Mononuclear cell (primary cell): ENCODE data around the gene FAM50A. TPM values are rescaled to one million over a fixed set of nuclear protein-coding genes. Genes with fewer than 3 reads are reported as not detected.

ENCODE experiments used
- H3K27me3 ChIP-seq: 2 replicates; pipeline ENCODE4 v1.6.0; 2011; ENCODE audit warnings: low read length, control low read depth; ENCODE audit not compliant: insufficient read depth
- H3K4me1 ChIP-seq: 2 replicates; pipeline ENCODE4 v1.5.1; 2011; ENCODE audit warnings: mild to moderate bottlenecking, low read length, control low read depth; ENCODE audit not compliant: insufficient read depth
- H3K4me3 ChIP-seq: 2 replicates; pipeline ENCODE4 v1.5.1; 2011; ENCODE audit warnings: mild to moderate bottlenecking, low read length, moderate library complexity
- H3K9me3 ChIP-seq: 2 replicates; pipeline ENCODE4 v1.5.1; 2011; ENCODE audit warnings: low read depth, mild to moderate bottlenecking, control low read depth, low read length
- total RNA-seq: library from RNA; depleted of rRNA; stranded (reverse); fragments of >200 nt; gene quantifications from one replicate; pipeline ENCODE4 v1.2.3, GENCODE V29; 2012

FAM50A gene
- total RNA-seq, 1 donor: 19.1 TPM

- H3K27me3 ChIP-seq: no peaks in the 10 kb centered on the region
- H3K4me1 ChIP-seq: peaks cover 12% of the 10 kb centered on the region
- H3K9me3 ChIP-seq: no peaks in the 10 kb centered on the region
- H3K4me3 ChIP-seq: no peak overlapping the region
These were observed 32.9 kb downstream of the FAM50A start for GRCh38 chrX:154476821-154477220.

GRCh38 chrX:154477891-154478477 is 34.0 kb downstream of the FAM50A start:
- H3K4me3 ChIP-seq: peak overlapping the region; percentile 38
- H3K4me1 ChIP-seq: peaks cover 12% of the 10 kb centered on the region
- H3K27me3 ChIP-seq: no peaks in the 10 kb centered on the region
- no peaks in the 10 kb centered on the region for H3K9me3 ChIP-seq

DNA sequence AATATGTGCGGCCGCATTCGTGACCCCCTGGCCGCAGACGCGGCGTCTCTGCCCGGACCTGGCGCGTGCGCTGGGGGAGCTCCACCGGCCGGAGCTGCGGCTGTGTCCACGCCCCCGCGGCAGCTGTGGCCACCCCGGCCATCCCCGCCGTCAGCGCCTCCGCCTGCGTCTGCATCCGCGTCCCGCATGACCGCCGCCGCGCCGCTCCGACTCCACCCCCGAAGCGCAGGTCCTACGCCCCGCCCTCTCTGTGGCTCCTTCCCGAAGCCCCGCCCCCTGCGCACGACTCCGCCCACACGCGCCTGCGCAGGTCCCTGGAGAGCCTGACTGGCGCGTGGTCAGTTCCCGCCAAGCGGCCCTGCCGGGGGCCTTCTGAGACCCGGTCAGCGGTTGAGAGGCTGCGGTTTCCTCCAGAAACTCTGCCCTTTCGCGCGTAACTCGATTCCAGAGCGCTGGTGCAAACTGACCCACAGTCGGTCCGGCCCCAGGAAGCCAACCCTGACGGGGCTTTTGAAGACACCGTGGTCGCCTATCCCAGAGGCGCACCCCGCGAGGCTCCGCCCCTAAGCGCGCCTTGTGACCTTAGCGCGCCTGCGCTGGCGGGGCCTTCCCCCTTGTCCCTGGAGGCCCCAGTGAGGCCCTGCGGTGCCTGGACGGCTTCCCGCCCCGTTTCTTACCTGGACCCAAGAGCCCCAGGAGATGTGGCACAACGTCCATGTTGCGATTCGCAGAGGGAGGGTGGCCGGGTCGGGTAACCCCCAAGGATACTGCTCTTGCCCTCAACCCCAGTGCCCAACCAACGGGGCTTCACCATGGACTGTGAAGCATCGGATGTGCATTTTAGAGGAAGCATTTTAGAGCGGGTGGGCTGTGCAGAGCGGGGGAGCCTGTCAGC is 35.0 kb downstream of the FAM50A start, which contains the start of gene LAGE3:
TSS of gene LAGE3 (minus strand) at position 554 of the 895 bp plus-strand sequence. CDS start at position 188, 366 bp downstream.
- H3K9me3 ChIP-seq: no peaks in the 10 kb centered on the region
- peak within 1 kb of the TSS; percentile 38 for H3K4me3 ChIP-seq
- H3K27me3 ChIP-seq: no peaks in the 10 kb centered on the region
- peaks cover 12% of the 10 kb centered on the region for H3K4me1 ChIP-seq

DNA sequence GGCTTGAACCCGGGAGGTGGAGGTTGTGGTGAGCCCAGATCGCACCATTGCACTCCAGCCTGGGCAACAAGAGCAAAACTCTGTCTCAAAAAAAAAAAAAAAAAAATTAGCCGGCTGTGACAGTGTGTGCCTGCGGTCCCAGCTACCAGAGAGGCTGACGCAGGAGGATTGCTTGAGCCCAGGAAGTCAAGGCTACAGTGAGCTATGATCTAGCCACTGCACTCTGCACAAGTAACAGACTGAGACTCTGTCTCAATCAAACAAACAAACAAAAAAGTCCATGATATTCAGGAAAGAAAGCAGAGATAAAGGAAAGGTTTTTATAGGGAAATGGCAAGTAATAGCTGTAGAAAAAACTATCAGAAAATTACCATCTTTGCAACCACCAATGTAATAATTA is 37.3 kb downstream of the FAM50A start:
- peaks cover 32% of the 10 kb centered on the region for H3K4me1 ChIP-seq
- H3K27me3 ChIP-seq: no peaks in the 10 kb centered on the region
- no peak overlapping the region for H3K4me3 ChIP-seq
- no peaks in the 10 kb centered on the region for H3K9me3 ChIP-seq

DNA sequence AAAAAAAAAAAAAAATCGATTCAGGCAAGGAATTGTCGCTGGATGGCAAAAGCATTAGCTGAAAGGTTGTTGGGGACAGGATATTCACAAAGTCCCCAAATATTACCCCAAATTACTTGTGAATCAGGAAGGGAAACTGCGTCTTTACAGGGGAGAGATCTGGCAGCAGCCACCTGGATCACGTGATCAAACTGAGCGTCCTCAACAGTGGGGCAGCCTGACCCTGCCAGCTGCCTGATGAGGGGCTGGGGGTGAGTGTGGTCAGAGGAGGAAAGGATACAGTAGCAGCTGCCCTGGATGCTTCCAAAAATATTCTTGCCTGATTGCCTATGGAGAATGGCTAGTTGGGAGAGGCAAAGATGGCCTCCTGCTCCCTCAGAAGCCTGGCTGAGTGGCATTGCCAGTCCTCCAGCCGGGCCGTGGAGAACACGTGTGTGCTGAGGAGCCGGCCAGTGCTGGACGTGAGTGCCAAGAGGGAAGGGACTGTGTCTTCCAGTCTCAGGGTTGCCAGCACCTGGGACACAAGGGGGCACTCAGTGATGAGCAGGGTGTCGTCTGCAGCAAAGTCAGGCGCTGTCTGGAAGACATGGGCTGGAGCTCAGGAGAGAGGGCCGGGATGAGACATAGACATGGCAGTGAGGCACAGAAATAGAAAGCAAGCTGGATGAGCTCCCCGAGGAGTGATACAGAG is 38.1 kb downstream of the FAM50A start:
- Histone ChIP-seq H3K4me1 (peaks cover 34% of the 10 kb centered on the region), H3K4me3 (no peak overlapping the region), H3K9me3 (no peaks in the 10 kb centered on the region), H3K27me3 (no peaks in the 10 kb centered on the region)

GRCh38 chrX:154482786-154483185 is 38.8 kb downstream of the FAM50A start:
- peaks cover 37% of the 10 kb centered on the region for H3K4me1 ChIP-seq
- H3K4me3 ChIP-seq: no peak overlapping the region
- H3K27me3 ChIP-seq: no peaks in the 10 kb centered on the region
- H3K9me3 ChIP-seq: no peaks in the 10 kb centered on the region

DNA sequence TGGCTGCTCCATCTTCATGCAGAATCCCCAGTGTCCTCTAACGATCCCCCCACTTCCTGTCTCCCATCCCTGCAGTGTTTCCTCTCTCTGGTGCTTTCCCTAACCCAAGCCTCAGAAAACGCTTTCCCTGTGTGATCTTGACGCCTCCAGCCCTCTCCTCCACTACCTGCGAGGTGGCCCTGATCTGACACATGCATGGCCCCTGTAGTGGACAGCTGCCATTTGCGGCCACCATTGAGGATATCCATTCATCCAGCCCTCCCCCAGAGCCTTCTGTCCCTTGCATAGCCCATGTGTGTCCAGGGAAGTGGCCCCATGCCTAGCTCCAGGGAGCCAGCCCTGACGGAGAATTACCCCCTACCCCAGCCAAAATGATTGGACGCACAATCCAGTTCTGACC is 39.4 kb downstream of the FAM50A start:
- H3K4me3 ChIP-seq: no peak overlapping the region
- H3K9me3 ChIP-seq: no peaks in the 10 kb centered on the region
- peaks cover 33% of the 10 kb centered on the region for H3K4me1 ChIP-seq
- H3K27me3 ChIP-seq: no peaks in the 10 kb centered on the region

DNA sequence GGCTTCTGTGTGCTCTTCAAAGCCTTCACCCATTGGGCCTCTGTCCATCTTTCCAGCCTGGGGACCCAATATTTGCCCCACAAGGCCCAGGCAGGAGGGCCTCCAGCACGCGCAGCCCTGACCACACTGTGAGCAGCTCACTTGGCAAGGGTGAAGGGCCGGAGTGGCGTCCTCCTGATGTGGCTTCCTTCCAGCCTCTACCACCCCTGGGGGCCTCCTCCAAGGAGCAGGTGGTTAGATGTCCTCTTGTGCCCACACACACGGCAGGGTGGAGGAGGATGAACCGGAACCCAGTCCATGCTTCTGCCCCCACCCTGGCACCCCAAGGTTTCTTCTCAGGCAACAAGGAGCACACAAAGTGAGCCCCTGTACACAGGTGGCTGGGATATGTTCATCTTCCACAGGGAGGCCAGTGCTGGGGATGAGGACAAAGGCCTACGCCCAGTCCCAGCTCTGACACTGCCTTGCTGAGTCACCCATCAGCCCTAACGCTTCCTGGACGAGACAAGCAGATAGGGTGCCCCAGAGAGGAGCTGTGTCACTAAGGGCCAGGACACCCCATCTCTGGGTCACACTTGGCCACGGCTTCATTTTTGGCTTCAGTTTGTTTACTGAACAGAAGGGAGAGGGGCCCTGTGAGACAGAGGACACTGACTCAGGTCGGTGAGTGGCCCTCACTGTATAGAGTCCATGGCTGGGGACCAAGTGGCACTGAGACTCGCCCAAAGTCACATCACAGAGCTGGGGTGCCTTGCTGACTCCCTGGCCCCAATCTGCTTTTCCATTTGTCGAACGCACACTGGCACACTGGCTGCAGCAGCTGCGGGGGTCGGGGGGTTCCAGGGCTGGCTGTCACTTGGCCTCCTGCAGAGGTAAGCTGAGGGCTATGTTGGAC is 40.6 kb downstream of the FAM50A start:
- Histone ChIP-seq H3K9me3 (no peaks in the 10 kb centered on the region), H3K4me1 (peaks cover 36% of the 10 kb centered on the region), H3K4me3 (no peak overlapping the region), H3K27me3 (no peaks in the 10 kb centered on the region)

GRCh38 chrX:154485150-154486051 is 41.5 kb downstream of the FAM50A start:
- Histone ChIP-seq H3K4me1 (peaks cover 36% of the 10 kb centered on the region), H3K9me3 (no peaks in the 10 kb centered on the region), H3K27me3 (no peaks in the 10 kb centered on the region), H3K4me3 (peak overlapping the region; percentile 55)

DNA sequence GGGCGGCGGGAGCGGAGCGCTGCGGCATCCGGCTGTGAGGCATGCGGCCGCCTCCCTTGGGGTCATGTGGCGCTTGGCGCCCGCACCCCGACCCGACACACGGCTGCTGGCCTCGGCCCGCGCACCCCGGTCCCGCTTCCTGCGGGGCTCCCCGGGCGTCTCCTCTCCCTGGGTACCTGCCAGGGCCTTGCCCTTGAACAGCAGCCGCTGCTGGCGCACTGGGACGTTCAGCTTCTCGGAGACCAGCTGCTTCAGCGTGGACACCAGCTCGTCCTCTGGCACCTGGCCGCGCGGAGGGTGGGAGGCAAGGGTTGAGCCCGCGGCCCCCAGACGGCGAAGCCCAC is 42.1 kb downstream of the FAM50A start:
- Histone ChIP-seq H3K4me3 (peak overlapping the region; percentile 55), H3K27me3 (no peaks in the 10 kb centered on the region), H3K4me1 (peaks cover 38% of the 10 kb centered on the region)

GRCh38 chrX:154486396-154487207 is 42.7 kb downstream of the FAM50A start, which contains the start of gene UBL4A:
Gene UBL4A (minus strand): TSS chrX:154486615. CDS start chrX:154486584, 31 bp downstream.
- Histone ChIP-seq H3K4me3 (peak within 1 kb of the TSS; percentile 55), H3K9me3 (no peaks in the 10 kb centered on the region), H3K4me1 (peaks cover 42% of the 10 kb centered on the region), H3K27me3 (no peaks in the 10 kb centered on the region)

More for the DNA sequence above, 42.1 kb downstream of the FAM50A start:
- H3K9me3 ChIP-seq: no peaks in the 10 kb centered on the region

DNA sequence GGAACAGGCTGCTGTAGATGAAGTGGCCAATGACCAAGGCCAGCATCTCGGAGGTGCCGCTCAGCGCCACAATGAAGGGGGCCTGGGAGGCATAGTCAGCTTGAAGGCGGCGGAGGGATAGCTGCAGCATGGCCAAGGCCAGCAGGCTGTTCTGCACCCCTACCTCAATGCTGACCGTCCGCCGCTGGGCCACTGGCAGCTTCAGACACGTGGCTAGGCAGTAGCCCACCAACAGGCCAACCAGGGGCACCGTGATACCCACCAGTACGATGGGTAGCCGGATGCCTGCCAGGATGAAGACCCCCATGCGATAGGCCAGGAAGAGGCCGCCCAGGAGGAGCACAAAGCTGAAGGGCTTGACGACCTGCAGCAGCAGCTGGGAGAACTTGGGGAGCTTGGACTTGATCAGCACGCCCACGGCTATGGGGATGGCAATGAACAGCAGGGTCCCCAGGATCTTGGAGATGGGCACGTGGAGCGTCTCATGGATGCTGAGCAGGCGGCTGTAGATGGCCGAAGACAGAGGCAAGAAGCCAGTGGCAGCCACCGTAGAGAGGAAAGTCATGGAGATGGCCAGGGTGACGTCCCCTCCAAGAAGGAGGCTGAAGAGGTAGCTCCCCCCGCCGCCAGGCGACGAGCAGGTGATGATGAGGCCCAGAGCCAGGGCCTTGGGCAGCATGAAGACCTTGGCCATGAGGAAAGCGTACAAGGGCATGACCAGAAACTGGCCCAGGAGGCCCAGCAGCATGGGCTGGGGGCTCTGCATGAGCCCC is 43.8 kb downstream of the FAM50A start:
- H3K4me1 ChIP-seq: peaks cover 42% of the 10 kb centered on the region
- H3K9me3 ChIP-seq: no peaks in the 10 kb centered on the region
- no peaks in the 10 kb centered on the region for H3K27me3 ChIP-seq
- H3K4me3 ChIP-seq: no peak overlapping the region
